Mucosa of descending colon (tissue), 3 donors: ENCODE results near the gene MEAF6. TPM values are rescaled to one million over a fixed set of nuclear protein-coding genes. Genes with fewer than 3 reads are reported as not detected.

Experiments
- ATAC-seq: fragments of 200-7000 bp; cut with Tn5 transposase; one replicate; pipeline ENCODE4 v1.9.1; 2020; ENCODE audit warnings: mild to moderate bottlenecking, moderate library complexity
- DNase-seq, 3 donors: peaks; one replicate each; pipeline ENCODE4 v3.0.0-alpha.2; 2020
- H3K36me3 ChIP-seq: fragments of 200-600 bp; one replicate; pipeline ENCODE4 v1.8.0; 2021; ENCODE audit warnings: low read depth, mild to moderate bottlenecking
- H3K4me1 ChIP-seq: fragments of 200-600 bp; one replicate; pipeline ENCODE4 v1.8.0; 2021; ENCODE audit warnings: low read depth, mild to moderate bottlenecking
- H3K4me3 ChIP-seq: fragments of 200-600 bp; one replicate; pipeline ENCODE4 v1.8.0; 2021; ENCODE audit warnings: mild to moderate bottlenecking
- H3K9me3 ChIP-seq: fragments of 200-600 bp; one replicate; pipeline ENCODE4 v1.8.0; 2021; ENCODE audit warnings: mild to moderate bottlenecking
- CTCF ChIP-seq: fragments of 200-600 bp; IDR thresholded peaks from one replicate; pipeline ENCODE4 v1.8.0; 2022; ENCODE audit warnings: antibody characterized with exemption, mild to moderate bottlenecking
- intact Hi-C, 2 donors: fragments of 100-400 bp; cut with DNase I in 1 of 2; cut with micrococcal nuclease in 1 of 2; formaldehyde crosslinking; loops; one replicate each; pipeline versions ENCODE4 v1.11.0 to v1.11.1; 2022; cut with DNase I, micrococcal nuclease
- total RNA-seq, 3 donors: library from RNA; stranded (reverse); fragmentation: NEBNext Ultra II Directional in 2 of 3; extraction: Animal tissue kit (Norgen Biotek cat#: 25700) in 2 of 3; gene quantifications; one replicate each; pipeline versions ENCODE4 v1.2.1 to v1.2.4, GENCODE V29; 2021 to 2023
- donor health status: DM: no; HTN: no; CAD: no; lungs with moderate emphysema.
- donor health status: DM: no; HTN: no; CAD: no.
- donor health status: DM: no; HTN: yes; CAD: no.

MEAF6 gene
- total RNA-seq, 3 donors from 2014 or later, result 30.2 to 59.5 (median 35.4) TPM

GRCh38 chr1:37484325-37485051 is 30.1 kb downstream of the MEAF6 start:
- peak in 1 of 3 donors; percentile 37 for DNase-seq
- Histone ChIP-seq H3K4me1 (peaks cover 25% of the 10 kb centered on the region), H3K36me3 (peaks cover 25% of the 10 kb centered on the region), H3K4me3 (no peak overlapping the region), H3K9me3 (no peaks in the 10 kb centered on the region)
- no peak for TF ChIP-seq CTCF
- intact Hi-C loops, result loop anchor here (5.0 kb wide), 1 partner anchor 32 kb away; no protein-coding TSS in a partner anchor
- no peak for ATAC-seq

DNA sequence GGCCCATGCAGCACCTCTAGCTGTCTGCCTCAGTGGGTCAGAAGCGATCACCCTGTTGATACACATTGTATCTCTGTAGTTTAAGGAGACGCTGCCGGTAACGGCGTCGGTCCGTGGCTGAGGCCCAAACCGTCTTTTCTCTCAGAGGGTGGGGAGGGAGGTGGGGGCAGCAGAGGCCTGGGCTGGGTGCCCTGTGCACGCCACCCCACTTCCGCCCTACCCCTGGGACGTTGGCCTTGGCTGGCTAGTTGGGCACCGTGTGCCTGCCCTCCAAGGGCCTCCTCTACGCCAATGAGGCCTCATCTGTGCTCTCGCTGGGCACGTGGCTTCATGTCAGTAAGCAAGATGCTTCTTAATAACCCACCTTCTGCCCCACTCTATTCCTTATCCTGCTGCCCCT is 30.8 kb downstream of the MEAF6 start:
- ATAC-seq (no peak), DNase-seq (no peak)
- intact Hi-C loops, result no loop called here
- Histone ChIP-seq H3K36me3 (peaks cover 25% of the 10 kb centered on the region), H3K9me3 (no peaks in the 10 kb centered on the region), H3K4me1 (peaks cover 32% of the 10 kb centered on the region), H3K4me3 (no peak overlapping the region)
- no peak for TF ChIP-seq CTCF

DNA sequence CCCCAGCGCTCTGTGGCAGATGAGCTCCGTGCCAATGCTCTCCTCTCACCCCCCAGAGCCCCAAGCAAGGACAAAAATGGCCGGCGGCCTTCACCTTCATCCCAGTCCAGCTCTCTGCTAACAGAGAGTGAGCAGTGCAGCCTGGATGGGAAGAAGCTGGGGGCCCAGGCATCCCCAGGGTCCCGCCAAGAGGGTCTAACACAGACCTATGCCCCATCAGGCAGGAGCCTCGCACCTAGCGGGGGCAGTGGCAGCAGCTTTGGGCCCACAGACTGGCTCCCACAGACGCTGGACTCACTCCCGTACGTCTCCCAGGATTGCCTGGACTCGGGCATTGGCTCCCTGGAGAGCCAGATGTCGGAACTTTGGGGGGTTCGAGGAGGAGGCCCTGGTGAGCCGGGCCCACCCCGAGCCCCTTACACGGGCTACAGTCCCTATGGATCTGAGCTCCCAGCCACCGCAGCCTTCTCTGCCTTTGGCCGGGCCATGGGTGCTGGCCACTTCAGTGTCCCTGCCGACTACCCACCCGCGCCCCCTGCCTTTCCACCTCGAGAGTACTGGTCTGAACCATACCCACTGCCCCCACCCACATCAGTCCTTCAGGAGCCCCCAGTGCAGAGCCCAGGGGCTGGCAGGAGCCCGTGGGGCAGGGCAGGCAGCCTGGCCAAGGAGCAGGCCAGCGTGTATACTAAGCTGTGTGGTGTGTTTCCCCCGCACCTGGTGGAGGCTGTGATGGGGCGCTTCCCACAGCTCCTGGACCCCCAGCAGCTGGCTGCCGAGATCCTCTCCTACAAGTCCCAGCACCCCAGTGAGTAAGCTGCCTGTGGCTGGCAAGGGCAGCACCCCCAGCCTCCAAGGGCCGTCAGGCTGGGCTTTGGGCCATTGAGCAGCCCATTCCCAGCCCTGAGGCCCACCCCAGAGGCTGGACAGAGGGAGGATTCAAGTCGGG is 31.5 kb downstream of the MEAF6 start:
- intact Hi-C loops, result no loop called here
- peak in 1 of 3 donors; percentile 31 for DNase-seq
- Histone ChIP-seq H3K4me3 (no peak overlapping the region), H3K9me3 (no peaks in the 10 kb centered on the region), H3K36me3 (peaks cover 25% of the 10 kb centered on the region), H3K4me1 (peaks cover 40% of the 10 kb centered on the region)
- TF ChIP-seq CTCF, result no peak
- no peak for ATAC-seq

DNA sequence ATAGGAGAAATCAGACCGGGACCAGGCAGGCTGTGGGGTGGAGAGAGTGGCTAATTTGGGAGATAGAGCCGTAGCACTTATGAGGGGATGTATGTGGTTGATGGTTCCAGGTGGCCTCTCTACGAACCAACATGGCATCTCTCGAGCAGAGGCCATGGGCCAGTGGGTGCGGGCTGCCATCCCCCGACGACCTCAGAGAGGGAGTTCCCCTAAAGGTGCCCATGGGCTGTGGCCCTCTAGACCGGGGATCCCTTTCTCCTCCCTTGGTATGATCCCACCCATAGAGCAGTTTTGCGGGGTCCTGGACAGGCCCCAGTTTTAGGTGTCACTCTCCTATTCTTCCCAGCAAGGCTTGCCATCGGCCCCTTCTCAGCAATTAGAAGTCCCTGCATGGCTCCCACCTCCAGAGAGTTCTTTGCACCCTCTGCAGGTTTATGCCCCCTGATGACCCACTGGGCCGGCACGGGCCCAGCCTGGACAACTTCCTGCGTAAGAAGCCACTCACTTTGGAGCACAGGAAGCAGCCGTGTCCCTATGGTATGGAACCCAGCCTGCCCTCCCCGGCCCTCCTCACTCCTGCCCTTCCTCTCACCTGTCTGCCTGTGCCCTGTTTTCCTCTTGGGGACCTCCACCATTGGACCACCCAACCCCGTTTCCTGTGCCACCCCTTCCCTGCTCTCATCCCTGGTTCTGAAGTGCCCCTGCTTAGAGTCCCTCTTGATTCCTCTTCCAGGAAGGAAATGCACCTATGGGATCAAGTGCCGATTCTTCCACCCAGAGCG is 32.4 kb downstream of the MEAF6 start:
- intact Hi-C loops, result no loop called here
- peaks cover 48% of the 10 kb centered on the region for H3K4me1 ChIP-seq
- H3K9me3 ChIP-seq, result no peaks in the 10 kb centered on the region
- ATAC-seq, result no peak
- no peak for DNase-seq
- peaks cover 25% of the 10 kb centered on the region for H3K36me3 ChIP-seq
- no peak overlapping the region for H3K4me3 ChIP-seq
- TF ChIP-seq CTCF, result no peak

GRCh38 chr1:37481289-37482003 is 33.1 kb downstream of the MEAF6 start:
- no peak for ATAC-seq
- intact Hi-C loops, result no loop called here
- DNase-seq, result no peak

More at GRCh38 chr1:37481289-37482003, 33.1 kb downstream of the MEAF6 start:
- Histone ChIP-seq H3K36me3 (peaks cover 25% of the 10 kb centered on the region), H3K9me3 (no peaks in the 10 kb centered on the region), H3K4me3 (no peak overlapping the region), H3K4me1 (peaks cover 49% of the 10 kb centered on the region)
- no peak for TF ChIP-seq CTCF
